Cardiac fibroblast (primary cell): ENCODE measurements around the gene EXD3.

Source experiments
- DNase-seq, 2 donors: peaks; one replicate each; pipeline versions ENCODE4 v3.0.0 to v3.0.0-alpha.2; 2010; ENCODE audit warnings: low read depth in 2 of 2
- H3K4me3 ChIP-seq, 2 donors: replicated peaks in 1 of 2; 1 replicate in 1 of 2; 2 replicates in 1 of 2; pipeline ENCODE4 v1.5.1; 2011; ENCODE audit warnings: low read depth in 2 of 2, low read length in 2 of 2, mild to moderate bottlenecking in 2 of 2, moderate library complexity in 1 of 2
- TF ChIP-seq, protein P1 (sequence below): IDR thresholded peaks from one replicate; pipeline ENCODE4 v1.5.1; 2011; ENCODE audit warnings: low read depth, mild to moderate bottlenecking, low read length, inconsistent platforms

Gene EXD3

DNA sequence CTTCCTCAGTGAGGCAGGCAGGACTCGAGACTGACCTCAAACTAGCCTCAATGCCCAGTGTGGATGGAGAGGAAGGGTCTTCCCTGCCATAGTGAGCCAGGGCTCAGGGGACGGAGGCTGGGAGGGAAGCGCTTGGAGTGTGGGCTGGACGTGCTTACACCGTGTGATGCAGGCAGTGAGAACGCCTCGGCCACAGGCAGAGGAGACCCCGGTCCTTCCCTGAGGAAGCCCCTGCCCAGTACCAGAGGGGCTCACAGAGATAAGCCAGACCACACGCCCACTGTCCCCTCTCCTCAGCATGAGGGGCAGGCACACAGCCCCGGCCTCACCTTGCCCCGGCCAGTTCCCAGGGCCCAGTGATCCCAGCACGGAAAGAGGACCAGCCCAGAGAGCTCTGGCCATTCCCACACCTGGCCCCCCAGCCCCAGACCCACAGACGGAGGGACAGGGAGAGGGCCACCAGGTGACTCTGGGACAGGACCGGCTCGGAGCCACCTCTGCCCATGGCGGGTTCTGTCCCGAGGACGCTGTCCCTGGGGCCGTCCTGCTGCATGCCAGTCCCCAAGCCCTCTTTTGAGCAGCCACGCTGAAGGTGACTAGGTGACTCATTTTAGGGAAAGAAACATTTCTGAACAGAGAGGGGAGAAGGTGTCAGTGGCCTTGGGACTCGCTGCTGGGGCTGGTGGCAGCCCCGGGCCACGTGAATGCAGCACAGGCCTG, 42.2 kb upstream of the EXD3 start:
- TF ChIP-seq, protein P1, sequence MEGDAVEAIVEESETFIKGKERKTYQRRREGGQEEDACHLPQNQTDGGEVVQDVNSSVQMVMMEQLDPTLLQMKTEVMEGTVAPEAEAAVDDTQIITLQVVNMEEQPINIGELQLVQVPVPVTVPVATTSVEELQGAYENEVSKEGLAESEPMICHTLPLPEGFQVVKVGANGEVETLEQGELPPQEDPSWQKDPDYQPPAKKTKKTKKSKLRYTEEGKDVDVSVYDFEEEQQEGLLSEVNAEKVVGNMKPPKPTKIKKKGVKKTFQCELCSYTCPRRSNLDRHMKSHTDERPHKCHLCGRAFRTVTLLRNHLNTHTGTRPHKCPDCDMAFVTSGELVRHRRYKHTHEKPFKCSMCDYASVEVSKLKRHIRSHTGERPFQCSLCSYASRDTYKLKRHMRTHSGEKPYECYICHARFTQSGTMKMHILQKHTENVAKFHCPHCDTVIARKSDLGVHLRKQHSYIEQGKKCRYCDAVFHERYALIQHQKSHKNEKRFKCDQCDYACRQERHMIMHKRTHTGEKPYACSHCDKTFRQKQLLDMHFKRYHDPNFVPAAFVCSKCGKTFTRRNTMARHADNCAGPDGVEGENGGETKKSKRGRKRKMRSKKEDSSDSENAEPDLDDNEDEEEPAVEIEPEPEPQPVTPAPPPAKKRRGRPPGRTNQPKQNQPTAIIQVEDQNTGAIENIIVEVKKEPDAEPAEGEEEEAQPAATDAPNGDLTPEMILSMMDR = no peak
- no peak overlapping the region for H3K4me3 ChIP-seq
- DNase-seq = no peak

DNA sequence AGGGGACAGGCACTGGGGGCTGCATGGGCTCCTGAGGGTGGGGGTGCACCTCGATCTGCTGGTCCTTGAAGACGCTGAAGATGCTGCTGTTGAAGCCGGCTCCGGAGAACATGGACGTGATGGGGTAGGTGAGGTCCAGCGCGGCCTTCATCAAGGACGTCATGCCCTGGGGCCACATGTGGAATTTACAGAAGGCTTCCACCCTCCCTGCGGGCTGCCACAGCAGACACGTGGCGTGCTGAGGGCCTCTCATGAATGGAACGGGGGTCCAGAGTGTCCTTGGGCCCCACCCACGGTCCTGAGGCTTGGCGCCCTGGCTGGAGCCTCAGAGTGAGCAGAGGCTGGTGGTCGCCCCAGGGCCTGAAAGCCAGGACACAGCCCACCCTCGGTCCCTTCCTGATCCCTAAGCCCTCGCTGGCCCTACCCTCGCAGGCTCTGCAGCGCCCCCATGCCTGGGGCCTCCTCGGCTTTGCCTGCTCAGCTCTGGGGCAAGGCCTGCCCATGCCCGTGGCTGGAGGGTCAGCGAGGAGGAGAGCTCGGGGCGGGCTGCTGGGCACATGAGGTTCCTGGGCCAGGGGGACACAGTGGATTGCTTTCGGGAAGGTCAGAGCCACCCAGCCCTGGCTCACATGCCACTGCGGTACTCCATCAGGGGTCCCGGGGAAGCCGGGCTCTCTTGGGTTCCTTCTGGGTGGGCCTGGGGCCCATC, 41.5 kb upstream of the EXD3 start:
- H3K4me3 ChIP-seq = no peak overlapping the region
- TF ChIP-seq, protein P1 = no peak

DNA sequence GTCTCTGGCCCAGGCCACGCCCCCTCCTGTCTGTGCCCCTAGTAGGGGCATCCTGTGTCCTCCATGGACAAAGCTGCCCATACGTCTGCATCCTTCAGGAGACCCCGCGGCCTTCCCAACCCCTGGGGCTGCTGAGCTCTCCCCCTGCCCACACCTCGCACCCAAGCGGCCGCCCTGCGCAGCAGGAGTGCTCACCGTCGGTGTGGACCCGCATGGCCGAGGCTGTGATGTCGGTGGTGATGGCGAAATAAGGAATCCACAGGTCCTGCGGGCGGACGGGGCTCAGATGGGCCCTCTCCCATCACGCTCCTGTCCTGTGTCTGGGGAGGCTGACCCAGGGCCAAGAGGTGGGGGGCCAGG, 40.9 kb upstream of the EXD3 start:
- no peak for DNase-seq
- TF ChIP-seq, protein P1 = no peak
- H3K4me3 ChIP-seq = no peak overlapping the region

More for the DNA sequence above, 41.5 kb upstream of the EXD3 start:
- DNase-seq = no peak

DNA sequence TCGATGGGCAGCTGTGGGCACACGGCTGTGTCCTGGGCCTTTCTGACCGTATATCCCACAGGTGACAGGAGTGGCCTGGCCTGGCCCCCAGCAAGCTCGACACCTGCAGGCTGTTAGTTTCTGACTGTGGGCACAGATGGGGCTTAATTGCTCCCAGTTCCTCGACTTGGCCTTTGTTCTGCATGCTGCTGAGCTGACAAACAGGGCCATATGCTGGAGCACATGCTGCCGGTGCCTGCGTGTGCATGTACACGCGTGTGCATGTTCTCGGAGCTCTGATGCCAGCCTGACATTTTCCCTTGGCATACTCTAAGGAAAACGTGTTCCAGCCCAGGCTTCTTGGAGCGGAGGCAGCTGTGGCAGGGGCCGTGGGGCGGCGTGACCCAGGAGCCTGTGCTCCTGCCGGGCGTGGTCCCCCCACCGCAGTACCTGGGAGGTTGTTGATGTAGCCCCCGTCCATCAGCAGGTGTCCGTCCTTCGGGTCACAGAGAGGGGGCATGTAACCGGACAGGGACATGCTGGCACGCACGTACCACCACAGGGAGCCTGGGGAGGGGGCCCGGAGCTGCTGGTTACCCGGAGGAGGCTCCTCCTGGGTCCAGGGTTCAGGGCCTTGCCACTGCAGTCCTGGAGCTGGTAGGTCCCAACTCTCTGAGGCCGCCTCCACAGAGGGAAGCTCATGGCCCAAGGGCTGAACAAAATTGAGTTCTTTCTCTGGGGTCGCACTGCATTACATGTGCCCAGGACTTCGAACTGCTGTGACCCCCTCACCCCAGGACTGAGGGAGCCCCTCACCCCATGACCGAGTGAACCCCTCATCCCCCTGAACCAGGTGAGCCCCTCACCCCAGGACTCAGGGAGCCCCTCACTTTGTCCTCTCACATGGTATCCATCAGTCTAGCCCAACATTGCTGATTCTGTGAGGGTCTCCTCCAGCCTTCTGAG, 40.3 kb upstream of the EXD3 start:
- TF ChIP-seq, protein P1 = no peak
- H3K4me3 ChIP-seq = no peak overlapping the region
- DNase-seq = no peak

DNA sequence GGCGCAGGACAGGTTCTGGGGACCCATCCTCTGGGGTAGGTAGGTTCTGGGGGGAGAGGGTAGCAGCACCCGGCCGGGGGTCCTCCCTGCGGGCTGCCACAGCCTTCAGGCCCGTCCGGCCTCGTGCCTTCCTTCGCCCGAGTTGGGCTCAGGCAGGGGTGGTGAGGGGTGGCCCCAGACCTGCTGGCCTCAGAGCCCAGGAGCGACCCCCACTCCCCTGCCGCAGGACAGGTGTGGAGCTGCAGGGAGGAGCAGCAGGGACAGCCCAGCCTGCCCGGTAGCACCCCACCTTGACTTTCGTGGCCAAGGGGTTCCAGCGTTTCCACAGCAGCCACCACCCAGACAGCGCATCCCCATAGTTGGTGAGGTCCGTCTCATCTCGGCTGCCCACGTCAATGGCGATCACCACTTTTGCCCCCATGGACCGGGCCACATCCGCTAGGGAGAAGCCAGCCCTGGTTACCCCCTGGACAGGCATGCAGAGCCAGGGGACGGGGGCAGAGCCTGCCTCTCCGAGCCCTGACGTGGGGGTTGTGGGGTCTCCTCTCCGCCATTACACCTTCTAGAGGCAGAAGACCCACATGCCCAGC, 39.5 kb upstream of the EXD3 start:
- no peak overlapping the region for H3K4me3 ChIP-seq
- no peak for DNase-seq
- TF ChIP-seq, protein P1 = no peak

DNA sequence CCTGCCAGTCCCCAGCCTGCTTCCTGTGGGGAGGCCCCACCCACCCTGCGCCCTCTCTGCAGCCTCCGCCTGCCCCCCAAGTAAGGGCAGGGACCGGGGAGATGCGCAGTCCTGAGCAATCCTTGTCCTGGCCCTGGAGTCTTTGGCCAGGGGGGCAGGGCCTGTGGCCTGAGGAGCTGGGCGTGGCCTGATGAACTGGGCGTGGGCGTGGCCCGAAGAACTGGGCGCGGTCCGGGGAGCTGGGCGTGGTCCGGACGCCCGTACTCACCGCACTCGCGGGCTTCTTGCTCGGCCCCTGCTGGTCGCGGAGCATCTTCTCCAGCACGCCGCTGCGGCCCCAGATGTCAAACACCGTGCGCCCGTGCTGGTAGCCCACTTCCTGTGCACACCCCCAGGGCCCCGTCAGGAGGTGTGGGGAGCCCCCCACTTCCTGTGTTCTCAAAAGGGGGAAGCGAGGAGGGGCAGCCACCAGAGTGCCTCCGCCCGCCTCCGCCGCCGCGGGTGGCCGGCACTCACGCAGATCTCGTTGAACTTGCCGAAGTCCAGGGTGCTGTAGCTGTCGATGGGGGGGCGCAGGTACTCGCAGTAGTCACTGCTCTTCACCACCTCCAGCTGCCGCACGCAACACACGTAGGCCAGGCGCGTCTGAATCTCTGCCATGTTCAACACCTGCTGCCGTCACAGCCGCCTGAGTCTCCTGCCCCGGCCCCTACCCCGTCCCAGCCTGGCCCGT, 38.9 kb upstream of the EXD3 start:
- peak; percentile 58 to 68 for DNase-seq
- TF ChIP-seq, protein P1 = peak; percentile 4
- no peak overlapping the region for H3K4me3 ChIP-seq
